Esophagus muscularis mucosa (tissue), 4 donors: Measurements from ENCODE around the gene BPGM.

Experiments
- EP300 ChIP-seq: sonication (generic); formaldehyde crosslinking; IDR thresholded peaks from one replicate; pipeline ENCODE4 v1.6.1; 2017; ENCODE audit warnings: antibody characterized with exemption
- POLR2A ChIP-seq: fragments of 450-650 bp; IDR thresholded peaks from one replicate; pipeline ENCODE4 v1.6.1; 2017; ENCODE audit warnings: antibody characterized with exemption, moderate library complexity, mild to moderate bottlenecking, low read depth
- POLR2AphosphoS5 ChIP-seq, 2 donors: sonication (generic); formaldehyde crosslinking; IDR thresholded peaks; one replicate each; pipeline ENCODE4 v1.6.1; 2017; ENCODE audit warnings: antibody characterized with exemption in 2 of 2
- TF ChIP-seq, protein P1 (sequence below), 3 experiments: fragments of 200-600 bp in 2 of 3; fragments of 450-650 bp in 1 of 3; sonication (generic) in 2 of 3; IDR thresholded peaks; one replicate each; pipeline ENCODE4 v1.5.1; 2017 to 2019; ENCODE audit warnings: antibody characterized with exemption in 3 of 3, mild to moderate bottlenecking in 2 of 3, moderate library complexity in 1 of 3

DNA sequence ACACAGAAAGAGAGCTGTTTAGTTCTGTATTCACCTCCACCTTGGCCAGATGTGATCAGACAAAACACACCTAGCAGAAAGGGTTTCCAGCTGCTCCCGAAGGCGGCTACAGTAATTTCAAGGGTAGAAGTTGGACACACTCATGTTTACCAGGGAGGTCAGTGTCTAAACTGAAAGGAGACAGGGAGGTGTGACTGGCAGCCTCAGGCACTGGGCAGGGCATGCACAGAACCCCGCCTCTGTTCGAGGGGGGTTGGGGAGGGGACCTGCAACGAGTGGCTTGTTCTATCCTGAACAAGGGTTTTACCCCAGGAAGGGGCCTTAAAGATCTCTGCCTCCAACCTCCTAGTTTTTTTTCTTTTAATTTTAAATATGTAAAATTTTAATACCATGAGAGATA lies 49.6 kb downstream of the BPGM start:
- no peak for TF ChIP-seq EP300
- TF ChIP-seq POLR2AphosphoS5 (IDR thresholded peaks at IDR 0.05): no peak
- TF ChIP-seq, protein P1, sequence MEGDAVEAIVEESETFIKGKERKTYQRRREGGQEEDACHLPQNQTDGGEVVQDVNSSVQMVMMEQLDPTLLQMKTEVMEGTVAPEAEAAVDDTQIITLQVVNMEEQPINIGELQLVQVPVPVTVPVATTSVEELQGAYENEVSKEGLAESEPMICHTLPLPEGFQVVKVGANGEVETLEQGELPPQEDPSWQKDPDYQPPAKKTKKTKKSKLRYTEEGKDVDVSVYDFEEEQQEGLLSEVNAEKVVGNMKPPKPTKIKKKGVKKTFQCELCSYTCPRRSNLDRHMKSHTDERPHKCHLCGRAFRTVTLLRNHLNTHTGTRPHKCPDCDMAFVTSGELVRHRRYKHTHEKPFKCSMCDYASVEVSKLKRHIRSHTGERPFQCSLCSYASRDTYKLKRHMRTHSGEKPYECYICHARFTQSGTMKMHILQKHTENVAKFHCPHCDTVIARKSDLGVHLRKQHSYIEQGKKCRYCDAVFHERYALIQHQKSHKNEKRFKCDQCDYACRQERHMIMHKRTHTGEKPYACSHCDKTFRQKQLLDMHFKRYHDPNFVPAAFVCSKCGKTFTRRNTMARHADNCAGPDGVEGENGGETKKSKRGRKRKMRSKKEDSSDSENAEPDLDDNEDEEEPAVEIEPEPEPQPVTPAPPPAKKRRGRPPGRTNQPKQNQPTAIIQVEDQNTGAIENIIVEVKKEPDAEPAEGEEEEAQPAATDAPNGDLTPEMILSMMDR (IDR thresholded peaks at IDR 0.05): no peak
- no peak for TF ChIP-seq POLR2A
